OCI-LY7 (cell line): Measurements from ENCODE around the gene TMEM271. TPM values are rescaled to one million over a fixed set of nuclear protein-coding genes. Genes with fewer than 3 reads are reported as not detected.

Experiments used
- BruUV-seq: library from RNA; stranded (reverse); fragments of 400-500 nt; replicated peaks from 2 replicates; lab custom pipeline; 2021; lab: Mats Ljungman, UMichigan
- CTCF ChIA-PET: fragments of 300-600 bp; sonication (Branson Sonifier 250); formaldehyde crosslinking; loops from one replicate; lab custom pipeline; 2022; ENCODE audit warnings: antibody characterized with exemption; ENCODE audit not compliant: unreplicated experiment; lab: Charles Lee
- POLR2A ChIA-PET: fragments of 300-600 bp; sonication (Branson Sonifier 250); formaldehyde crosslinking; loops from one replicate; lab custom pipeline; 2022; ENCODE audit warnings: antibody characterized with exemption; lab: Charles Lee
- DNase-seq: peaks from one replicate; pipeline ENCODE4 v3.0.0-alpha.2; 2015; ENCODE audit warnings: low spot score
- H2AFZ ChIP-seq: fragments of 200-600 bp; sonication (generic), shearing (Covaris generic); 2 replicates; pipeline ENCODE4 v1.6.1; 2014; ENCODE audit warnings: mild to moderate bottlenecking, antibody characterized with exemption, low read length, moderate library complexity
- H3K27ac ChIP-seq: fragments of 200-600 bp; sonication (generic); 2 replicates; pipeline ENCODE4 v1.5.1; 2014; ENCODE audit warnings: mixed run types, low read depth, mild to moderate bottlenecking, moderate library complexity, low read length, inconsistent platforms; ENCODE audit not compliant: poor library complexity, severe bottlenecking
- H3K36me3 ChIP-seq: fragments of 200-600 bp; sonication (generic); 2 replicates; pipeline ENCODE4 v1.6.1; 2014; ENCODE audit warnings: mild to moderate bottlenecking, antibody characterized with exemption, low read length, moderate library complexity, mixed read lengths; ENCODE audit not compliant: insufficient read depth
- H3K4me1 ChIP-seq: fragments of 200-600 bp; sonication (generic); 2 replicates; pipeline ENCODE4 v1.5.1; 2014; ENCODE audit warnings: mild to moderate bottlenecking, low read length; ENCODE audit not compliant: insufficient read depth, poor library complexity, severe bottlenecking
- H3K4me2 ChIP-seq: fragments of 200-600 bp; sonication (generic); 2 replicates; pipeline ENCODE4 v1.6.1; 2014; ENCODE audit warnings: mild to moderate bottlenecking, low read length
- H3K4me3 ChIP-seq: fragments of 200-600 bp; sonication (generic); 2 replicates; pipeline ENCODE4 v1.5.1; 2014; ENCODE audit warnings: mild to moderate bottlenecking, low read depth, low read length; ENCODE audit not compliant: poor library complexity, severe bottlenecking
- H3K79me2 ChIP-seq: fragments of 200-600 bp; sonication (generic); 2 replicates; pipeline ENCODE4 v1.6.1; 2016; ENCODE audit warnings: low read depth, mild to moderate bottlenecking, low read length, moderate library complexity, mixed read lengths; ENCODE audit not compliant: insufficient read depth
- H3K9me2 ChIP-seq: fragments of 200-600 bp; sonication (generic); 2 replicates; pipeline ENCODE4 v1.6.1; 2016; ENCODE audit warnings: mild to moderate bottlenecking, low read length, mixed read lengths; ENCODE audit not compliant: insufficient read depth
- H3K9me3 ChIP-seq: fragments of 200-600 bp; sonication (generic); 2 replicates; pipeline ENCODE4 v1.6.1; 2014; ENCODE audit warnings: mild to moderate bottlenecking, mixed run types, low read length, mixed read lengths
- H4K20me1 ChIP-seq: fragments of 200-600 bp; sonication (generic); 2 replicates; pipeline ENCODE4 v1.6.1; 2014; ENCODE audit warnings: mild to moderate bottlenecking, antibody characterized with exemption, low read length, moderate library complexity, mixed read lengths; ENCODE audit not compliant: insufficient read depth
- EZH2phosphoT487 ChIP-seq: fragments of 200-600 bp; sonication (generic); IDR thresholded peaks from 2 replicates; pipeline ENCODE4 v1.6.1; 2018; ENCODE audit warnings: low read depth, borderline replicate concordance, mild to moderate bottlenecking, mixed run types, antibody characterized with exemption, low read length, moderate library complexity, mixed read lengths
- intact Hi-C: fragments of 100-400 bp; cut with micrococcal nuclease; formaldehyde crosslinking; loops from one replicate; pipeline ENCODE4 v1.10.0; 2022; ENCODE audit not compliant: unreplicated experiment
- total RNA-seq, 2 experiments: library from RNA; depleted of rRNA in 1 of 2; stranded (reverse); fragments of >200 nt in 1 of 2; shearing (Covaris generic) in 1 of 2; gene quantifications; 2 replicates each; pipeline ENCODE4 v1.2.3, GENCODE V29; 2014 to 2022
- TF ChIP-seq, protein P1 (sequence below): fragments of 200-600 bp; sonication (generic); conservative IDR thresholded peaks from 2 replicates; pipeline ENCODE4 v1.5.1; 2014; ENCODE audit warnings: mild to moderate bottlenecking, antibody characterized with exemption, low read length, moderate library complexity, mixed read lengths

The TMEM271 gene
- total RNA-seq, 2 experiments from 2014 or later = not detected

DNA sequence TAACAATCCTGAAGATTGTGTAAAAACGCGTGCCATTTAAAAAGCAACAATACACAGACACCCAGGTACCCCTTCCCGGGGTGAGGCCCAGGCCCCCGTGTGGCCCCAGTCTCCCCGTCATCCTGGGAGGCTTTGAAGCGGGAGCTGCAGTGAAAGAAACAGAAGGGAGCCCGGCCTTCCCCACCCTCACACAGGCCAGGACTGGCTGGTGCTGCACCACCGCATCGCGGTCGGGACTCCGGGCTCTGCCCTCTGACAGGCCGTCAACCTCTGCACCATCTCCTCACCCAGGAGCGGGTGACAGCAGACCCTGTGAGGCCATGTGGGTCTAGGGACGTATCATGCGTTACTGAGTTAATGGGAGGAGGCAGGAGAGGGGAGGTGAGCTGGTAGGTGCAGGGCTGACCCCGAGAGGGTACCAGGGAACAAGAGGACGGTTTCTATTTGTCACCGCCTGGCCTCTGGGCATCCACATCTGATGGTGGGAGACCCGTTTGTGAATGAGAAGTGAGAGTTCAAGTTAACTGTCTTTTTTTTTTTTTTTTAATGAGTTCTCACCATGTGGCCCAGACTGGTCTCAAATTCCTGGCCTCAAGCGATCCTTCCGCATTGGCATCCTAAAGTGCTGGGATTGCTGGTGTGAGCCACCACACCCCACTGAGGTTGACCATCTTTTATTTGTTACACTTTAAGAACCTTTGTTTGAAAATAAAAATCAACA lies 49.7 kb downstream of the TMEM271 start:
- no peaks in the 10 kb centered on the region for H4K20me1 ChIP-seq
- H2AFZ ChIP-seq = no peak overlapping the region
- no peaks in the 10 kb centered on the region for H3K9me2 ChIP-seq
- ChIA-PET CTCF (no interaction called here), POLR2A (interaction anchor here (0.7 kb wide), 1 partner anchor 351 kb away, joined by 3 read pairs; no protein-coding TSS in a partner anchor)
- peaks cover 54% of the 10 kb centered on the region for H3K36me3 ChIP-seq
- H3K27ac ChIP-seq = no peak overlapping the region
- H3K4me3 ChIP-seq = no peak overlapping the region
- no peaks in the 10 kb centered on the region for H3K4me1 ChIP-seq
- H3K4me2 ChIP-seq = no peak overlapping the region
- H3K9me3 ChIP-seq = no peaks in the 10 kb centered on the region
- BruUV-seq = no TSS peak
- H3K79me2 ChIP-seq = no peaks in the 10 kb centered on the region
- intact Hi-C loops = no loop called here
- no peak for DNase-seq
- TF ChIP-seq, protein P1, sequence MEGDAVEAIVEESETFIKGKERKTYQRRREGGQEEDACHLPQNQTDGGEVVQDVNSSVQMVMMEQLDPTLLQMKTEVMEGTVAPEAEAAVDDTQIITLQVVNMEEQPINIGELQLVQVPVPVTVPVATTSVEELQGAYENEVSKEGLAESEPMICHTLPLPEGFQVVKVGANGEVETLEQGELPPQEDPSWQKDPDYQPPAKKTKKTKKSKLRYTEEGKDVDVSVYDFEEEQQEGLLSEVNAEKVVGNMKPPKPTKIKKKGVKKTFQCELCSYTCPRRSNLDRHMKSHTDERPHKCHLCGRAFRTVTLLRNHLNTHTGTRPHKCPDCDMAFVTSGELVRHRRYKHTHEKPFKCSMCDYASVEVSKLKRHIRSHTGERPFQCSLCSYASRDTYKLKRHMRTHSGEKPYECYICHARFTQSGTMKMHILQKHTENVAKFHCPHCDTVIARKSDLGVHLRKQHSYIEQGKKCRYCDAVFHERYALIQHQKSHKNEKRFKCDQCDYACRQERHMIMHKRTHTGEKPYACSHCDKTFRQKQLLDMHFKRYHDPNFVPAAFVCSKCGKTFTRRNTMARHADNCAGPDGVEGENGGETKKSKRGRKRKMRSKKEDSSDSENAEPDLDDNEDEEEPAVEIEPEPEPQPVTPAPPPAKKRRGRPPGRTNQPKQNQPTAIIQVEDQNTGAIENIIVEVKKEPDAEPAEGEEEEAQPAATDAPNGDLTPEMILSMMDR = no peak
- TF ChIP-seq EZH2phosphoT487 = no peak

DNA sequence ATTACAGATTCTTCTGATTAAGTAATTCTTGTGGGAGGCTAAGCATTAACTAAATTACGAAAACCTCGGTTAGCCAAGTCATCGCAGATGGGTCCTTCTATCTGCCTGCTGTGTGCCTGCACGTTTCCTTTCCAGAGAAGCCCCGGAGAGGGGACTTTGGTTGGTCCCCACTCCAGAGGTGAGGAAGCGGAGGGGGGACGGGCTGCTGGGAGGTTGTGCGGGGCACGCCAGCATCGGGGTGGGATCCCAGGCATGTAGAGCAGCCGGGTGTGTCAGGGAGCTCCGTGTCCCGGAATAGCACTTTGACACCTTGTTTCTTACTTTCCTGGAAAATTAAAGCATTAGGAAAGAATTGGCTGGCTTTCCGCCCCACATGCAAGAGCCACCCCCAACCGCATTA lies 50.4 kb downstream of the TMEM271 start:
- H4K20me1 ChIP-seq = no peaks in the 10 kb centered on the region
- H2AFZ ChIP-seq = no peak overlapping the region
- H3K4me2 ChIP-seq = no peak overlapping the region
- BruUV-seq = no TSS peak
- ChIA-PET POLR2A (no interaction called here), CTCF (no interaction called here)
- no peaks in the 10 kb centered on the region for H3K9me3 ChIP-seq
- H3K27ac ChIP-seq = no peak overlapping the region
- peaks cover 51% of the 10 kb centered on the region for H3K36me3 ChIP-seq
- H3K4me3 ChIP-seq = no peak overlapping the region
- no peaks in the 10 kb centered on the region for H3K4me1 ChIP-seq
- no peaks in the 10 kb centered on the region for H3K79me2 ChIP-seq
- TF ChIP-seq, protein P1 = no peak
- TF ChIP-seq EZH2phosphoT487 = no peak
- intact Hi-C loops = no loop called here
- no peaks in the 10 kb centered on the region for H3K9me2 ChIP-seq
- DNase-seq = no peak

DNA sequence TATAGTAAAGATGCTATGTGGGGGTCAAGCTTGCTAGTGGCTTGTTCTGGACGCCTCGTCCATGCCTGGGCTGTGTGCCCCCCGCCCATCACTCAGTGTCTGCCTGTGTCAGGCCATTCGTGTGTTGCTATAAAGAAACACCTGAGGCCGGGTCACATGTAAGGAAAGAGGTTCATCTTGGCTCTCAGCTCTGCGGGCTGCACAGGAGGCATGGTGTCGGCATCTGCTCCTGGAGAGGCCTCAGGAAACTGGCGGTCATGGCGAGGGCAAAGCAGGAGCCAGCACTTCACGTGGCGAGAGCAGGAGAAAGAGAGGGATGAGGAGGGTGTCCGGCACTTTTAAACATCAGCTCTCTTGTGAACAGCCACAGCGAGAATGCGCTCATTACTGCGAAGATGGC lies 51.9 kb downstream of the TMEM271 start:
- POLR2A ChIA-PET = no interaction called here
- intact Hi-C loops = no loop called here
- H2AFZ ChIP-seq = no peak overlapping the region
- H3K79me2 ChIP-seq = no peaks in the 10 kb centered on the region
- no TSS peak for BruUV-seq
- H3K36me3 ChIP-seq = peaks cover 51% of the 10 kb centered on the region
- H3K9me3 ChIP-seq = no peaks in the 10 kb centered on the region
- no peaks in the 10 kb centered on the region for H4K20me1 ChIP-seq
- DNase-seq = no peak
- CTCF ChIA-PET = no interaction called here
- no peak overlapping the region for H3K27ac ChIP-seq
- no peak overlapping the region for H3K4me2 ChIP-seq
- no peaks in the 10 kb centered on the region for H3K4me1 ChIP-seq
- H3K9me2 ChIP-seq = no peaks in the 10 kb centered on the region
- TF ChIP-seq, protein P1 = no peak
- TF ChIP-seq EZH2phosphoT487 = no peak
- H3K4me3 ChIP-seq = no peak overlapping the region
